HL-60 (cell line): ENCODE results near the gene C10orf143.

Experiments
- DNase-seq, 2 experiments: peaks; one replicate each; pipeline ENCODE4 v3.0.0-alpha.2; 2010 to 2020; ENCODE audit warnings: low read depth in 1 of 2, low spot score in 1 of 2
- H3K27ac ChIP-seq: fragments of 250-450 bp; sonication (Bioruptor Pico); replicated peaks from 2 replicates; pipeline ENCODE4 v1.5.1; 2020; ENCODE audit warnings: mild to moderate bottlenecking, moderate library complexity
- H3K27me3 ChIP-seq: fragments of 250-450 bp; sonication (Bioruptor Pico); 2 replicates; pipeline ENCODE4 v1.5.1; 2021; ENCODE audit warnings: mild to moderate bottlenecking, moderate library complexity; ENCODE audit not compliant: insufficient read depth, poor library complexity, severe bottlenecking
- H3K4me3 ChIP-seq: replicated peaks from 2 replicates; pipeline ENCODE4 v1.5.1; 2011; ENCODE audit warnings: mild to moderate bottlenecking, control low read depth, low read length; ENCODE audit not compliant: insufficient read depth
- CTCF ChIP-seq: IDR thresholded peaks from one replicate; pipeline ENCODE4 v1.5.1; 2011; ENCODE audit warnings: low read length, control low read depth, inconsistent platforms; ENCODE audit not compliant: insufficient read depth
- GABPA ChIP-seq: IDR thresholded peaks from 2 replicates; pipeline ENCODE4 v1.6.1; 2012; ENCODE audit warnings: low read depth
- POLR2AphosphoS5 ChIP-seq: IDR thresholded peaks from 2 replicates; pipeline ENCODE4 v1.6.1; 2012; ENCODE audit warnings: low read depth
- SPI1 ChIP-seq: IDR thresholded peaks from 2 replicates; pipeline ENCODE4 v1.6.1; 2012; ENCODE audit warnings: low read depth, mild to moderate bottlenecking, borderline replicate concordance
- TF ChIP-seq, protein P1 (sequence below): IDR thresholded peaks from 2 replicates; pipeline ENCODE4 v1.6.1; 2012; ENCODE audit warnings: low read depth; ENCODE audit not compliant: insufficient replicate concordance

Gene C10orf143

GRCh38 chr10:130015075-130015695, 95.4 kb downstream of the C10orf143 start:
- Histone ChIP-seq H3K4me3 (no peak overlapping the region), H3K27me3 (no peaks in the 10 kb centered on the region), H3K27ac (no peak overlapping the region)
- DNase-seq = no peak
- TF ChIP-seq CTCF (no peak), GABPA (no peak), POLR2AphosphoS5 (no peak), SPI1 (no peak)
- TF ChIP-seq, protein P1, sequence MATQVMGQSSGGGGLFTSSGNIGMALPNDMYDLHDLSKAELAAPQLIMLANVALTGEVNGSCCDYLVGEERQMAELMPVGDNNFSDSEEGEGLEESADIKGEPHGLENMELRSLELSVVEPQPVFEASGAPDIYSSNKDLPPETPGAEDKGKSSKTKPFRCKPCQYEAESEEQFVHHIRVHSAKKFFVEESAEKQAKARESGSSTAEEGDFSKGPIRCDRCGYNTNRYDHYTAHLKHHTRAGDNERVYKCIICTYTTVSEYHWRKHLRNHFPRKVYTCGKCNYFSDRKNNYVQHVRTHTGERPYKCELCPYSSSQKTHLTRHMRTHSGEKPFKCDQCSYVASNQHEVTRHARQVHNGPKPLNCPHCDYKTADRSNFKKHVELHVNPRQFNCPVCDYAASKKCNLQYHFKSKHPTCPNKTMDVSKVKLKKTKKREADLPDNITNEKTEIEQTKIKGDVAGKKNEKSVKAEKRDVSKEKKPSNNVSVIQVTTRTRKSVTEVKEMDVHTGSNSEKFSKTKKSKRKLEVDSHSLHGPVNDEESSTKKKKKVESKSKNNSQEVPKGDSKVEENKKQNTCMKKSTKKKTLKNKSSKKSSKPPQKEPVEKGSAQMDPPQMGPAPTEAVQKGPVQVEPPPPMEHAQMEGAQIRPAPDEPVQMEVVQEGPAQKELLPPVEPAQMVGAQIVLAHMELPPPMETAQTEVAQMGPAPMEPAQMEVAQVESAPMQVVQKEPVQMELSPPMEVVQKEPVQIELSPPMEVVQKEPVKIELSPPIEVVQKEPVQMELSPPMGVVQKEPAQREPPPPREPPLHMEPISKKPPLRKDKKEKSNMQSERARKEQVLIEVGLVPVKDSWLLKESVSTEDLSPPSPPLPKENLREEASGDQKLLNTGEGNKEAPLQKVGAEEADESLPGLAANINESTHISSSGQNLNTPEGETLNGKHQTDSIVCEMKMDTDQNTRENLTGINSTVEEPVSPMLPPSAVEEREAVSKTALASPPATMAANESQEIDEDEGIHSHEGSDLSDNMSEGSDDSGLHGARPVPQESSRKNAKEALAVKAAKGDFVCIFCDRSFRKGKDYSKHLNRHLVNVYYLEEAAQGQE = no peak

DNA sequence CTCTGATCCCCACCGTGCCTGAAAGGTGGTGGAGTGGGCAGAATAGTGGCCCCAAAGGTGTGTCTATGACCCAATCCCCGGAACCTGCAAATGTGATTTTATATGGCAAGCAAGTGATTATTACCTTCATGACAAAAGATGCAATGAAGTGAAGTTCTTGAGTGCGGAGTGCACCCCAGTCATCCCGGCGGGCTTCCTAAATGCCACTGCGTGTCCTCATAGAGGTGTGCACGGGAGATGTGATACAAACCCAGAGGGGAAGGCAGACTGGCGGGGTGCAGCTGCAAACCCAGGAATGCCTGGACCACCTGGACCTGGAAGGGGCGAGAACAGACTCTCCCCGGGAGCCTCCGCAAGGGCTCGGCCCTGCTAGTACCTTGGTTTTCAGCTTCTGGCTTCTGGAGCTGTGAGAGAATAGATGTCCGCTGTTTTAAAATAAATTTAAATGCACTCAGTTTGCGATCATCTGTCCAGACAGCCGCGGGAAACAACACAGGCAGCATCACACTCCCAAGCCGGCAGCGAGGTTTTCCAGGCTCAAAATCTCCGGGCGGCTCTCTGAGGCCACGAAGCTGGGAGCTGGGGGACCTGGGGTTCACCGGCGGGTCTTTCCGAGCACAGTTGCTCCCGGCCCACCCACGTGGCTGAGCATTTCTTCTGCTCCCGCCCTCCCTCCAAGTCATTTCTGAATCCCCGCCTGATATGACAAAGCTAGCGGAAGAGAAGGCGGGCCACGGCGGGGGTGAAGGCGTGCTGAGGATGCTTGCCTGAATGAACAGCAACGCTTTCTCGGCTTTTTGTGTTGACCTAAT, 96.2 kb downstream of the C10orf143 start:
- H3K27ac ChIP-seq = no peak overlapping the region
- no peak for TF ChIP-seq POLR2AphosphoS5
- no peak for TF ChIP-seq CTCF
- TF ChIP-seq, protein P1 = no peak
- no peak for TF ChIP-seq SPI1
- TF ChIP-seq GABPA = no peak
- no peak overlapping the region for H3K4me3 ChIP-seq
- H3K27me3 ChIP-seq = no peaks in the 10 kb centered on the region
- DNase-seq = no peak
